GM18909 (cell line): Measurements from ENCODE around the gene SERINC5.
"Not testable (repeated sequence)": the region's sequence is repeated elsewhere in the genome, so short reads cannot be mapped to it uniquely, and the experiment has no call there.

Experiments
- ATAC-seq: cut with Tn5 transposase; IDR thresholded peaks from one replicate; pipeline ENCODE4 v1.9.1; 2021; ENCODE audit warnings: mild to moderate bottlenecking; ENCODE audit not compliant: unreplicated experiment, poor library complexity

The SERINC5 gene

DNA sequence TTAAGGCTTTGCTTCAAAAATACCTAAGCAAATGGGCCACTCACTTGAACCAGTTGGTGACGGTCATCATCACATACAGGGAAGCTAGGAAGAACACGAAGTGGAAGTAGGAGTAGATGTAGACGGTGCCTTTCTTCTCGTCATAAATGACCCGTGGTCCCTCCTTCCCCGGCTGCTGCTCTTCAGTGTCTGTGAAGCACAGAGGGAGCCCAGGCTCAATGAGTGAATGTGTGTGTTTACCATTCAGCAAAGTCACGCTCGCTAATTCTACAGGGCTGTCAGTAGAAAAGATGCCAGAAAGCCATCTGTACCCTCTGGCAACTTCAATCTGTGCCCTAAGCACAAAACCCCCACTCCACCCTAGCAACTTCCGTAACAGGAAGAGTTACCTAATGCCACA is 109.8 kb downstream of the SERINC5 start:
- no peak for ATAC-seq

DNA sequence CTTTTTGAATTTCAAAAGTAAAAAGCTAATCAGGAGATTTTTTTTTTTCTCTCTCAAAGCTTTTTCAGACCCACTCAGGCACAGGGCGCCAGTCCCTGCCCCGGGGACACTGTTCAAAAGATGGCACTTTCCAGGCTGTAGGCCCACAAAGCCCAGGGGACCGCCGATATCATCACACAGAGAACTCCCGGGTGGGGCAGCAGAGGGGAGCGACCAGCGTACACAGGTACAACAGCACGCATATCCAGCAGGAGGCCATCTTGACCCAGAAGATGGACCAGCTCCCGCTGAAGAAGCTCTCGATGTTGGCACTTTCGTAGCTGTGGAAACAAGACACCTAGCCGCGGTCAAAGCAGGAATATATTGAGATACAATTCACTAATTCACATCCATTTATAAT is 112.4 kb downstream of the SERINC5 start:
- ATAC-seq = no peak

DNA sequence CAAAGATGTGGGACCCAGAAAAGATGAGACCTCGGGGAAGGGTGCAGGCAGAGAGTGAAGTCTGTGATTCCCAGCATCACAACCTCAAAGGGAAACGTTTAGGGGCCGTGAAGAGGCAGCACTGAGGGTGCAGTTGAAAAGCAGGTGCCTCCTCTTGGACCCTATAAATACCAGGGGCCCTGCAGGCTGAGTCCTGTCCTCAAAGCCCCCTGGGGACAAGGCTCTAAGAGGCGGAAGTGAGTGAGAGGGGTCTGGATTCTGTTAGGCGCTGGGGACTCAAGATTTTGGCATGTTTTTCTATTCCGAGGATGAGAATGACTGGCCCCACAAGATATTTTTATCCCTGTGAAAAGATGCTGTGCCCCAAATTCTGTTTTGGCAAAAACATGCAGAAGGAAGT is 112.9 kb downstream of the SERINC5 start:
- no peak for ATAC-seq

DNA sequence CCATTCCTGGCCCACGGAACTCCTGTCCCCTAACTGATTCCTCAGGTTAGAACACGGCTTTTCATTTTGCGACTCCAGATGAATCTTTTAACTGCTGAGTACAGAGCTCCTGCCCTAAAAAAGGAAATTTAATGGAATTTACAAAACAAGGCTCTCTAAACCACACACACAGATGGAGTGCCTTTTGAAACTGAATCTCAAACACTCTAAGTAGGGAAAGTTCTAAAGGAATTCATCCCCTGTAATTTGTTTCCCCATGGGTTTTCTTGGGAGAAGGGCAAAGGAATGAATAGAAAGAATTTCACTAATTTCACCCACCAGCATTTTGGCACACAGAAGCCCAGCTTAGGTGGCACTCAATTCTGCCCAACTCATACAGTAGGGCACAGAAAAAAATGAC is 114.2 kb downstream of the SERINC5 start:
- no peak for ATAC-seq

DNA sequence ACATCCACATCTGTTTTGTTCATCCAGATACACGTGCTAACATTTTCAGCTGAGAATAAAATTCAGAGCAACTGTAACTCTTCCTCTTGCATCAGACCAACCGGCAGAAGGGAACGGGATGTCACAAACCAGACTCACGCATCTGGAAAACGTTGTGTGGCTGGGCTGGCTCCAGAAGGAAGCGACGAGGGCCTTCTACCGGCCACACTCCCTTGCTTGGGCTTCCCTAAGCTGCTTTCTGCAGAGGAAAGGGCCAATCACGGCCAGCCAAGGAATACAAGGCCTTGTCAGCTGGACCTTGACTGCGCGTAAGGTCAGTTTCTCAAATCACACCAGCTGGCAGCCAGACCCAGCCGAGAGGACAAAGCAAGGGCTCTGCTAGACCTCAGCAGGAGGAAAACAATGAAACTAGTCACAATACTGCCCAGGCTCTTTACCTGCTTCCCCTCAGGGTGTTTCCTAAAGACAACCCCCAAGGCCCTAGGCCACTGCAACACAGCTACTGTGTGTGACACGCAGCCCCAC is 114.6 kb downstream of the SERINC5 start:
- no peak for ATAC-seq

DNA sequence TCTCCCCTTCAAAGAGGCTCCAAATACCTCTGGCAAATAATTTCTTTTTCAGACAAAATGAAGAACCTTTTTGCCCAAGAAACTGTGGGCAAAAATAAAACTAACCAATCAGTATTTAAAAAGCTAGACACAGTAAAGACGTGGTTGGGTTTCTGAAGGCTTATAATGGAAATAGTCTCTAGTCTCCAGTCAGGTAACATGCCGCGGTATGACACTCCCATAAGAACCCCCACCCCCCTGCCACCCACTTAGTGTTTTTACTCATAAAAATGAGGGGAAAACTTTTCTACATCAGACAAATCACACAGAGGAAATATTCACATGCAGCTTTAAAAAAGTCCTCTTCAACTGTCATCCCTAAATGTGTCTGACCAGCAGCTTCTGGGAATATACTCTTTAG is 115.4 kb downstream of the SERINC5 start:
- ATAC-seq = no peak

DNA sequence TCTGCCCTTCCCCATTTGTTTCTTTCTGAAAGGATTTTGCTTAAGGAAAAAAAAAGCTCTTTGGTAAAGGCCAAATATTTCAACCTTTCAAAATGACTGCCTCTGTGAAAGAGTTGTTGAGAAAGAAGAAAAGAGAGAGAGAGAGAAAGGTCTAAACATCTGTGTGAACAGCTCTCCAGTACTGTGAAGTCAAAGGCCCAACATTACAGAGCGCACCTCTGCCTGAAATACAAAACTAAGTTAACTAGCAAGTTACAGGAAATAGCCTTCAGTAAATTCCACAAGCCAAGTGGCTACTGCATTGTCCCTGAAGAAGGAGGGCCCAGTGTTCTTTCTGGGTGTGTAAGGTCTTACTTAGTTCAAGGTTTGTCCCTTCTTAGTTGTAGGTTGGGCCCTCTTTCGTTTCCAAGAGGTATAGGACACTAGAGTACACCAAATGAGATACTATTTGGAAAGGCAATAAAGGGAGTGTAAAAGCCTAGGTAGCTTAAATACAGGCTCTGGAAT is 116.3 kb downstream of the SERINC5 start:
- ATAC-seq = no peak

DNA sequence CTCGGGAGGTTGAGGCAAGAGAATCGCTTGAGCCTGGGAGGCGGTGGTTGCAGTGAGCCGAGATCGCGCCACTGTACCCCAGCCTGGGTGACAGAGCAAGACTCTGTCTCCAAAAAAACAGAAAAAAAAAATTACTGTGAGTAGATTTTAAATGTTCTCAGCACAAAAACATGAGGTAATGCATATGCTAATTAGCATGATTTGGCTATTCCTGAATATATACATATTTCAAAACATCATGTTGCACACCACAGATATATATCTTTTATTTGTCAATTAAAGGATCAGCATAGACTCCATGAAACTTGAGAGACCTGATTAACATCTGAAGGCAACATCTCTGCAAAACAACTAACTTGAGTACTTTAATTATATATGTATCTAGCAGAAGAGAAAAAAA is 117.4 kb downstream of the SERINC5 start:
- no peak for ATAC-seq

DNA sequence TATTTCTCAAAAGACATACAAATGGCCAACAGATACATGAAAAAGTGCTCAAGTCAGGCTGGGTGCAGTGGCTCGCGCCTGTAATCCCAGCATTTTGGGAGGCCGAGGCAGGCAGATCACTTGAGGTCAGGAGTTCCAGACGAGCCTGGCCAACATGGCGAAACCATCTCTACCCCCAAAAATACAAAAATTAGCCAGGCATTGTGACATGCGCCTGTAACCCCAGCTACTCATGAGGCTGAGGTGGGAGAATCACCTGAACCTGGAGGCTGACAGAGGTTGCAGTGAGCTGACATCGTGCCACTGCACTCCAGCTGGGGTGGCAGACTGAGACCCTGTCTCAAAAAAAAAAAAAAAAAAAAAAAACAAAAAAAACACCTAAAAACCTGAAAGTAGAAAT is 119.0 kb downstream of the SERINC5 start:
- ATAC-seq = not testable (repeated sequence)

DNA sequence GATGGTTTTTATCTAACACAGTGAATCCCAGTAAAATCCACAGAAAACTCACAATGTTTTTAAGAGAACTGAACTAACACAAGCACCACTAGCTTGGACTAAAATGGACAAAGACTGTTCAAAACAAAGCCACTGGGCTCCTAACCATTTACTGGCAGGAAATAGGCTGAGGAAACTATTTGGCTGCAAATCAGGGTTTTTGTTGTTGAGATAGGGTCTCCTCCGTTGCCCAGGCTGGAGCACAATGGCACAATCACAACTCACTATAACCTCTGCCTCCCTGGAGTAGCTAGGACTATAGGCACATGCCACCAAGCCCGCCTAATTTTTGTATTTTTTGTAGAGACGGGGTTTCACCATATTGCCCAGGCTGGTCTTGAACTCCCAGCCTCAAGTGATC is 121.0 kb downstream of the SERINC5 start:
- no peak for ATAC-seq

DNA sequence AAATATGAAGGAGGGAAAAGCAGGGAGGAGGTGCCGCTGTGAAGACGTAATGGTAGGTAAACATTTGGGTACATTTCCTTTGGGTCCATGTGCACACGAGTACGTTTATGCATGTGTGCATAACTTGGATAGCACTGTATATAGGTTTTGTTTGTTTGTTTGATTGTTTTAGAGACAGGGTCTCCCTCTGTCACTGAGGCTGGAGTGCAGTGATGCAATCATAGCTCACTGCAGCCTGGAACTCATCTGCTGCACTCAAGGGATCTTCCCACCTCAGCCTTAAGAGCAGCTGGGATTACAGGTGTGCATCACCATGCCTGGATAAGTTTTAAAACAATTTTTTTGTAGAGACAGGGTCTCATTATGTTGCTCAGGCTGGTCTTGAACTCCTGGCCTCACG is 126.7 kb downstream of the SERINC5 start:
- ATAC-seq = no peak

DNA sequence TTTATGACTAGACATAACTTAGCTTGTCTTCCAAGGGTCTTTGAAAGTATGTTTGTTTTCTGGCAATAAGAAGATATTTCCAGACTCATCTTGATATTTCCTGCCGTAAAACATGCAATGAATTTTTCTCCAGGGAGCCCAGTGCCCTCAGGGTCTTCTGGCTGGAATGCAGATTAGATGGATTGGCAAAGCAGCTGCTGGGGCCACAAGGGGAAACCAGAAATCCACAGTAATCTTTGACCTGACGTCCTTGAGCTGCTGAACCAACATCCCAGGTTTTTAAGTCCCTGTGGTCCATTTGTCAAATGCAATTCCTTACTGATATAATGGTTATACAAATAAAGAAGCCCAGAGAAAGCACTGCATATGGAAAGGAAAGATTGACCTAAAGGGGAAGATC is 127.7 kb downstream of the SERINC5 start:
- ATAC-seq = no peak

DNA sequence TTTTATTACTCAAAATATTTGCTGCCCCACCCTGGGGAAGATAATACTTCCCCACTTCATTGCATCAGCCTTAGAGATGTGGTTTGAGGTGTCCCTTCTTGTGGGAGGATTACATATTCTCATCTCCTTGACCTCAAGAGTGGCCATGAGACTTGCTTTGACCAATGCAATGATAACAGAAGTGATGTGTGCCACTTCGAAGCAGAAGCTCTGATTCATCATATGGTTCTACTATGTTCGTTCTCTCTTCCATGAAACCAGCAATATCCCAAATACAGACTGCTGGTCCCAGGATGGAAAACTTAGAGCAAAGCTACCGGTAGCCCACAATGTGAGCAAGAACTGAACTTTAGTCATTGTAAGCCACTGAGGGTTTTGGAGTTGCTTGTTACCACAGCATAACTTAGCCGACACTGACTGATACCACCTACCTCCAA is 128.7 kb downstream of the SERINC5 start:
- ATAC-seq = peak; percentile 44

DNA sequence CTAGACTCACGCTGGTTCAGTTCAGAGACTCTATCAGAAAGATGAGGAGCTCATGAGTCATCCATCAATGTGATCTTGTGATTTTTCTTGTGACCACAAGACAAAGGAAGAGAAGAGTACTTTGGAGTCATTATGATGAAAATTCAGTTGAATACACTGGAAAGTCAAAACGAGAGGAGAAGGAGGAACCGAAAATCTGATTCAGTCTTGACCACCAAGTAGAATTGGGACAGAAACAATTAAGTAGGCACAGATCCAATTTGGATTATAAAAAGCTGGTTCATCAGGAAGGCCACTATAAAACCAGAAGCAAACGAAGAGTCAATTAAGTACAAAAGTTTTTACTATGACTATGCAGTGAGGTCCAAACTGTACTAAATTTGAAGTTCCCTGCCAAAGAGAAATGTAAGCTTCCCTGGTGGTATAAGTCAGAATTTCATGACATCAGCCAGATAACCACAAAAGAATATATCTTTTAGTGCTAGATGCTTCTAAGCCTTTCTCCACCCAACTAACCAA is 129.8 kb downstream of the SERINC5 start:
- peak; percentile 69 for ATAC-seq

DNA sequence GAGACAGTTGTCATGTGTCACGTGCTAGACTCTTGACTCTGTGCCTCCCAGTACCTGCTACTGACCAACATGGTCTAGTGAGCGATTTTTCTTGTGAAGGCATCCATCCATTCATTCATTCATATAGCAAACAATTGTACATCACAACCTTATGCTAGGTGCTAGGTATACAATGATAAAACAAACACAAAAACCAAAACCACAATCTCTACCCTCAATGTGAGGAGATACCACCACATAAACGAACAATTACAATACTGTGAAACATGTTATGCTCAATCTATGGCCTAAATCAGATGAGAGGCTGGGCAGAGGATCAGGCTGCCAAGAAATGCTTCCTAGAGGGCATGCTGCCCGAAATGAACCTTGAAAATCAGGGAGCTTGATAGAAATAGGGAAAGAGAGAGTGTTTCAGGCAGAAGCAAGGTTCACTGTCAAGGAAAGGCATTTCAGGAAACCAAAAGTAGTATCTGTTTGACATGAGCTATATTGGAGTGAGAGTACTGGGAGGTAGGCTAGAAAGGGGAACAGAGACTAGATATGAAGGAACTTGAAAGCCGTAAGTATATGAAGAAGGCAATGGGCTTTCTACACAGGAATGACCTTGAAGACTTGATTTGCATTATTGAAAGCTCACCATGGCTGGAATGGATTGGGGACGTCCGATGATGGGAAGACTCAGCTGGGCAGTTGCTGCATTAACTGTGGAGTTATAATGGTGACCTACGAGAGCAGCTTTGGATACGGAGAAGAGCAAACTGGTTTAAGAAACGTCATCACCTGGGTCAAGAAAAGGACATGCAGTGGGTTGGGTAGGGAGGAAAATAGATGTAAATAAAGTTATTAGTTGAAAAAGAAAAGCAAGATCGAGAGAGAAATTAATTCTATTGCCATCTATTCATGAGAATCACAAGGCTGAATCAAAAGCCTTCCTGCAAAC is 130.6 kb downstream of the SERINC5 start:
- peak; percentile 78 for ATAC-seq

DNA sequence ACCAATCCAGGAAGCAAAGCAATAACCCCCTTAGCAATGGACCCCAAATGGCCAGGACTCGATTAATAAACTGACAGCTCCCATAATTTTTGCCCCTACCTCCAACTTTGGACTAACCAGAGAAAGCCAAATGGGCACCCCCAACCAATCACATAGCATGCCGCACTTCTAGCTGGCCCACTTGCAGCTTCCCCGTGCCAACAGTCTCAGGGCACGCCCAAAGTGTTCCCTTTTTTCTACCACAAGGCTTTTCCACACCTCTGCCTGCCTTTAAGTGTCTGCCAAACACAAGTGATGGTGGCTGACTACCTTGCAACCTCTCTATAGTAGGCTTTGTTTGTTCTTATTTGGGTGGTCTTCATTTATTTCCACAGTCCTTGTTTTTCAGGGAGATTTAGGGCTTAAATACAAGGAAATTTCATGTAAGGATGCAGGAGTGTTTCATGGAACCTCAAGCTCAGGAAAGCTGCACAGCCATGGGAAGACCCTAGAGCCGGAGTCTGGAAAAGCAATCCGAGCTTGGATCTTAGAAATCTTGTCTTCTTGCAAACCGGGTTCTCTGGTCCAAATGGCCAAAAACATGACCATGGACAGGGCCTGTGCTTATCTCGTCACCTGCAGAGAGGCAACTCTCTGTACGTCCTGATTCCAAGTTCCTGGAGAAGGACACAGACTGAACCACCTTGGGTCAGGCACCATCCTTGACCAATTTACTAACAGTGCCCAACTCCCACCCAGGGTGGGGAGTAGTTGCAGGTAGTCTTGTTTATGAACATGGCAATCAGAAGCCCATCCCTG is 131.5 kb downstream of the SERINC5 start:
- no peak for ATAC-seq

DNA sequence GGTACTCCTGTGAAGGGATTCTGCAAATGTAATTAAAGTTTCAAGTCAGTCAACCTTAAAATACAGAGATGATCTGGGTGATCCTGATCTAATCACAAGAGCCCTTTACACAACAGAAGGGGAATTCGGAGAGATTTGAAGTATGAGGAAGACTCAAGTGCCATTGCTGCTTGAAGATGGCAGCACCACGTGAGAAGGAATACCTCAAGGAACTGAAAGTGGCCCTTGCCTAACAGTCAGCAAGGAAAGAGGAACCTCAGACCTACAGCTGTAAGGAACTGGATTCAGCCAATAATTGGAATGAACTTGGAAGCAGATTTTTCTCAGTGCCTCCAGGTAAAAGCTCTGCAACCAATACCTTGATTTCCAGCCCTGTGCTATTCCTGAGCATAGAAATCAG is 133.3 kb downstream of the SERINC5 start:
- ATAC-seq = no peak

DNA sequence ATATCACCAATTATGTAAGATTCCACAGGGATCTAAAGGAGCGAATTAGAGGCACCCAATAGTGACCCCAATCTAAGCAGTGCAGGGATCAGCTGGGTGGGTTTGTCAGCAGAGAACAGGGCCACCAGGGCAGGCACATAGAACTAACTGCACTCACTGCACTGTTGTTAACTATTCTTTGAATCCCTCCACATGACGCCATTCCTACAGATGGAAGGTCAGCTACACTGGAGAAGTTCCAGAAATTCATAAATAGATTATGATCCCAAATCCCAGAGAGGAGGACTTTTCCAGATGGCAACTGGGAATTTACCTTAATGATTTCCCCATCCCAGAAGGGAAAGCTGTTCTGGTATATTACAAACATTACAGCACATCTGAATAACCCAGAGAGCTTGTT is 136.5 kb downstream of the SERINC5 start:
- no peak for ATAC-seq

DNA sequence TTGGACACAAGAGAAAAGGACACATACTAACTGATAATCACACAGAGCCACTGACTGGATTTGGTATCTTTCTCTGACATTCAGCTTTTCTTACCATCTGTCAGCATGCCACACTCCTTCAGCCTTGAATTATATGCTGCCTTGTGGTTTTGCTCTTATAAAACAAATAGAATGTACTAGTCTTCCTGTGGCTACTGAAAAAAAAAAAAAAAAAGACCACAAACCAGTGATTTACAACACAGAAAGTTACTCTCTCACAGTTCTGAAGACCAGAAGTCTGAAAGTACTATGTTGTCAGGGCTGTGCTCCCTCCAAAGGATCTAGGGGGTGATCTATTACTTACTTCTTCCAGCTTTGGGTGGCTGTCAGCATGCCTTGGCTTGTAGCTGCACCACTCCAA is 138.4 kb downstream of the SERINC5 start:
- no peak for ATAC-seq

DNA sequence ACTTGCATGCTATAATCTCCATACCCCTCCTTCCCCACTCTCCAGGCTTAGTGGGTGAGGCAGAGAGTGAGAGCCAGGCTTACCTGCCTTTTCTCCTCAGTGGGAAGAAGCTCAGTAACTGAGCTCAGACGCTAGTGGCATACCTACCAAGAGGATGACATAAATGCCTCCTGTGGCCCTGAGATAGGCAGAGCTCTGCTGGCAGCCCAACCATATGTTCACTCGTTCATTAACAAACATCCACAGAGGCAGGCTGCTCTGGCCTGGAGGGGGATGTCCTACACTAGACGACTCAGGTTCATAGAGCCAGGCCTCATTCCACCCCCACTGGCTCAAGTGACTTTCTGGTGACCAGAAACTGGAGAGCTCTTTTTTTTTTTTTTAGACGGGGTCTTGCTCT is 139.4 kb downstream of the SERINC5 start:
- ATAC-seq = no peak

DNA sequence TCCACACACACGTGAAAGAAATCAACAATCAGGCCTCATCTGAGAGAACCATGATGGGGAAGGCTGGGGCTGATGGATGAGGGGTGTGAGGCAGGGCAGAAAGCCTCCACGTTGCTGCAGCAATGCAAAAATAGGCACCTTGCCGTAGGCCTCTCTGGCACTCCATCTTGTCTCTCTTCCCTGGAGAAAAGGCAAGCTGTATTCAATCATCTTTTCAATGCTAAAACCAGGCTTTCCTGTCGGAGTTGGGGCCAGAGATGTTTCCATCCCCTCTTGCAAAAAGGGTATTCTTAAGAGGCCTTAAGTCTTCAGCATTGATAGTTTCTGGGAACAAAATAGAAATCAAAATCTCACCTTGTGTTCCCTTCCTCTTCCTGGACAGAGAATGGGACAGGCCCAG is 139.8 kb downstream of the SERINC5 start:
- no peak for ATAC-seq
